Liver (tissue), 3 donors: ENCODE results near the gene CDK19.

Experiments used
- ATF3 ChIP-seq: IDR thresholded peaks from 2 replicates; pipeline ENCODE4 v1.6.1; 2016; ENCODE audit warnings: antibody characterized with exemption
- CTCF ChIP-seq: fragments of 150-350 bp; IDR thresholded peaks from 2 replicates; pipeline ENCODE4 v1.5.1; 2017; ENCODE audit warnings: improper control_type of control experiment, low read depth, low read length; ENCODE audit not compliant: missing input control
- EGR1 ChIP-seq, 2 donors: IDR thresholded peaks; 2 replicates each; pipeline ENCODE4 v1.6.1; 2016 to 2018; ENCODE audit warnings: antibody characterized with exemption in 2 of 2, low read depth in 2 of 2
- MAX ChIP-seq: IDR thresholded peaks from 2 replicates; pipeline ENCODE4 v1.6.1; 2016; ENCODE audit warnings: antibody characterized with exemption
- NR2F2 ChIP-seq: IDR thresholded peaks from 2 replicates; pipeline ENCODE4 v1.6.1; 2016; ENCODE audit warnings: antibody characterized with exemption
- RAD21 ChIP-seq, 2 donors: IDR thresholded peaks; 2 replicates each; pipeline ENCODE4 v1.6.1; 2016; ENCODE audit warnings: antibody characterized with exemption in 2 of 2, mild to moderate bottlenecking in 2 of 2
- REST ChIP-seq: IDR thresholded peaks from 2 replicates; pipeline ENCODE4 v1.6.1; 2016; ENCODE audit warnings: antibody characterized with exemption, mild to moderate bottlenecking
- SP1 ChIP-seq: IDR thresholded peaks from 2 replicates; pipeline ENCODE4 v1.6.1; 2018; ENCODE audit warnings: antibody characterized with exemption, mild to moderate bottlenecking
- TAF1 ChIP-seq: conservative IDR thresholded peaks from 2 replicates; pipeline ENCODE4 v1.6.1; 2016; ENCODE audit warnings: antibody characterized with exemption, mild to moderate bottlenecking
- donor health status: healthy.
- donor health status: healthy.

- TF ChIP-seq NR2F2 (no peak), CTCF (no peak), EGR1 (IDR thresholded peaks at IDR 0.05; ENCODE audit: low read depth in 2 of 2) (no peak), REST (no peak), MAX (no peak), ATF3 (no peak), SP1 (no peak), TAF1 (no peak), RAD21 (IDR thresholded peaks at IDR 0.05) (no peak)
These were observed 16.1 kb upstream of the CDK19 start for GRCh38 chr6:110831405-110831804.
